B cell (primary cell): ENCODE data around the gene EPHB3.

Experiments used
- EZH2 ChIP-seq: IDR thresholded peaks from 2 replicates; pipeline ENCODE4 v1.6.1; 2012; ENCODE audit warnings: borderline replicate concordance, low read depth, mild to moderate bottlenecking, moderate library complexity, low read length; ENCODE audit not compliant: insufficient read depth, poor library complexity, severe bottlenecking
- TF ChIP-seq, protein P1 (sequence below): fragments of 200-600 bp; IDR thresholded peaks from one replicate; pipeline ENCODE4 v1.8.0; 2022; ENCODE audit warnings: antibody characterized with exemption, mild to moderate bottlenecking

DNA sequence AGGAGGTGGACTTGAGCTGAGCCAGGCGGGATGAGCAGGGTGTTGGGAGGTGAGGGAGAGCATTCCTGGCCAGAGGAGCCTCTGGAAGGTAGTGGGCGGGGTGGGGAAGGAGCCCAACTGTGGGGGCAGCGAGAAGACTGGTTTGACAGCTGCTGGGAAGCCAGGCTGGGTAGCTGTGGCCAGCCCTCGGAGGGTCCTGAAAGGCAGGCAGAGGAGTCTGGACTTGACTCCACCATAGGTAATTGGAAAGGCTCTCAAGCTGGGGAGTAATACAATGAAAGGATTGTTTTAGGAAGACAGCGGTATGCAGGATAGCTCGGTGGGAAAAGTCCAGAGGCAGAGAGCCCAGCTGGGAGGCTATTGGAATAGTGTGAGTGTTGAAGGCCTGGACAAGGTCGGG lies 17.2 kb downstream of the EPHB3 start:
- TF ChIP-seq EZH2: no peak
- TF ChIP-seq, protein P1, sequence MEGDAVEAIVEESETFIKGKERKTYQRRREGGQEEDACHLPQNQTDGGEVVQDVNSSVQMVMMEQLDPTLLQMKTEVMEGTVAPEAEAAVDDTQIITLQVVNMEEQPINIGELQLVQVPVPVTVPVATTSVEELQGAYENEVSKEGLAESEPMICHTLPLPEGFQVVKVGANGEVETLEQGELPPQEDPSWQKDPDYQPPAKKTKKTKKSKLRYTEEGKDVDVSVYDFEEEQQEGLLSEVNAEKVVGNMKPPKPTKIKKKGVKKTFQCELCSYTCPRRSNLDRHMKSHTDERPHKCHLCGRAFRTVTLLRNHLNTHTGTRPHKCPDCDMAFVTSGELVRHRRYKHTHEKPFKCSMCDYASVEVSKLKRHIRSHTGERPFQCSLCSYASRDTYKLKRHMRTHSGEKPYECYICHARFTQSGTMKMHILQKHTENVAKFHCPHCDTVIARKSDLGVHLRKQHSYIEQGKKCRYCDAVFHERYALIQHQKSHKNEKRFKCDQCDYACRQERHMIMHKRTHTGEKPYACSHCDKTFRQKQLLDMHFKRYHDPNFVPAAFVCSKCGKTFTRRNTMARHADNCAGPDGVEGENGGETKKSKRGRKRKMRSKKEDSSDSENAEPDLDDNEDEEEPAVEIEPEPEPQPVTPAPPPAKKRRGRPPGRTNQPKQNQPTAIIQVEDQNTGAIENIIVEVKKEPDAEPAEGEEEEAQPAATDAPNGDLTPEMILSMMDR: no peak
